SK-N-MC (cell line): ENCODE measurements around the gene VWA7.

Experiments used
- EZH2 ChIP-seq: fragments of 200-600 bp; sonication (generic); IDR thresholded peaks from one replicate; pipeline ENCODE4 v1.6.1; 2017; ENCODE audit warnings: antibody characterized with exemption
- POLR2AphosphoS5 ChIP-seq: IDR thresholded peaks from 2 replicates; pipeline ENCODE4 v1.6.1; 2012; ENCODE audit warnings: mild to moderate bottlenecking, low read depth, low read length, borderline replicate concordance

GRCh38 chr6:31762356-31762755 lies 14.8 kb downstream of the VWA7 start, which contains the start of gene SAPCD1:
- TF ChIP-seq POLR2AphosphoS5: no peak
- TF ChIP-seq EZH2: no peak
